Measurements from ENCODE around the gene ZKSCAN2. TPM values are rescaled to one million over a fixed set of nuclear protein-coding genes. Genes with fewer than 3 reads are reported as not detected.

The ZKSCAN2 gene
- total RNA-seq, 1 experiment from 2014 or later, result 16.4 TPM

DNA sequence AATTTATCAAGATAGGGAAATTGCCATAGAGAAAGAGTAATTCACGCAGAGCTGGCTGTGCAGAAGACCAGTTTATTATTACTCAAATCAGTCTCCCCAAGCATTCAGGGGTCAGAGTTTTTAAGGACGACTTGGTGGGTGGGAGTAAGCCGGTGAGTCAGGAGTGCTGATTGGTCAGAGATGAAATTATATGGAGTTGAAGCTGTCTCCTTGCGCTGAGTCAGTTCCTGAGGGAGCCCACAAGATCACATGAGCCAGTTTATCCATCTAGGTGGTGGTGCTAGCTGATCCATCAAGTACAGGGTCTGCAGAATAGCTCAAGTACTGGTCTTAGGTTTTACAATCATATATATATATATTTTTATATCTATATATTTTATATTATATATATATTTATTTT, 46.9 kb downstream of the ZKSCAN2 start:
- BruUV-seq (replicated peaks), result no TSS peak
- H3K4me3 ChIP-seq (ENCODE audit: low read depth, low read length, poor library complexity, severe bottlenecking), result no peak overlapping the region
- peak; percentile 29 for DNase-seq (ENCODE audit: low spot score)
- H3K9me3 ChIP-seq (ENCODE audit: low read depth, low read length, poor library complexity, severe bottlenecking), result no peaks in the 10 kb centered on the region
- ChIA-PET CTCF (interaction anchor here (0.6 to 1.0 kb wide), 2 partner anchors 13 to 15 kb away, joined by 5 to 8 read pairs; no protein-coding TSS in a partner anchor), POLR2A (ENCODE audit: low non-redundant PET) (no interaction called here)
- TF ChIP-seq, protein P1, sequence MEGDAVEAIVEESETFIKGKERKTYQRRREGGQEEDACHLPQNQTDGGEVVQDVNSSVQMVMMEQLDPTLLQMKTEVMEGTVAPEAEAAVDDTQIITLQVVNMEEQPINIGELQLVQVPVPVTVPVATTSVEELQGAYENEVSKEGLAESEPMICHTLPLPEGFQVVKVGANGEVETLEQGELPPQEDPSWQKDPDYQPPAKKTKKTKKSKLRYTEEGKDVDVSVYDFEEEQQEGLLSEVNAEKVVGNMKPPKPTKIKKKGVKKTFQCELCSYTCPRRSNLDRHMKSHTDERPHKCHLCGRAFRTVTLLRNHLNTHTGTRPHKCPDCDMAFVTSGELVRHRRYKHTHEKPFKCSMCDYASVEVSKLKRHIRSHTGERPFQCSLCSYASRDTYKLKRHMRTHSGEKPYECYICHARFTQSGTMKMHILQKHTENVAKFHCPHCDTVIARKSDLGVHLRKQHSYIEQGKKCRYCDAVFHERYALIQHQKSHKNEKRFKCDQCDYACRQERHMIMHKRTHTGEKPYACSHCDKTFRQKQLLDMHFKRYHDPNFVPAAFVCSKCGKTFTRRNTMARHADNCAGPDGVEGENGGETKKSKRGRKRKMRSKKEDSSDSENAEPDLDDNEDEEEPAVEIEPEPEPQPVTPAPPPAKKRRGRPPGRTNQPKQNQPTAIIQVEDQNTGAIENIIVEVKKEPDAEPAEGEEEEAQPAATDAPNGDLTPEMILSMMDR (conservative IDR thresholded peaks at IDR 0.05; ENCODE audit: low read depth, low read length), result no peak
- TF ChIP-seq EZH2 (IDR thresholded peaks at IDR 0.05; ENCODE audit: borderline replicate concordance, low read depth, low read length, poor library complexity, severe bottlenecking), result no peak
- no peaks in the 10 kb centered on the region for H3K4me1 ChIP-seq (ENCODE audit: insufficient read depth, low read length, poor library complexity, severe bottlenecking)
- no peaks in the 10 kb centered on the region for H3K27me3 ChIP-seq (replicated peaks; ENCODE audit: insufficient read depth, low read depth, low read length, poor library complexity)
- intact Hi-C loops (cut with micrococcal nuclease; ENCODE audit: unreplicated experiment), result no loop called here
- H3K36me3 ChIP-seq (ENCODE audit: insufficient read depth, low read length, poor library complexity, severe bottlenecking), result no peaks in the 10 kb centered on the region
- no peak overlapping the region for H3K27ac ChIP-seq (ENCODE audit: low read depth, low read length, poor library complexity, severe bottlenecking)

DNA sequence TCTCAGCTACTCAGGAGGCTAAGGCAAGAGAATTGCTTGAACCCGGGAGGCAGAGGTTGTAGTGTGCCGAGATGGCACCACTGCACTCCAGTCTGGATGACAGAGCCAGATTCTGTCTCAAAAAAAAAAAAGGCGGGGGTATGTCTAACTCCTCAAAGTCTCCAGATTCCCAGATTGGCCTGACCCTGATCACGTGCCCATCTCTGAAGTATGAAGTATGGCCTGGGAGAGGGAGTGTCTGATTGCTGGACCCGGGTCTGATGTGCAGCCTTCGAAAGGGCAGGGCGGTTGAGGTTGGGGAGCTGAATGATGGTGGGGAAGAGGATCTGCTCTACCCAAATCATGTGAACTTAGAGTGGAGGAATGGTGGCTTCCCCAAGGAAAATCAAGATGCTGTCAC, 58.2 kb downstream of the ZKSCAN2 start:
- DNase-seq (ENCODE audit: low spot score), result no peak
- H3K27ac ChIP-seq (ENCODE audit: low read depth, low read length, poor library complexity, severe bottlenecking), result no peak overlapping the region
- TF ChIP-seq EZH2 (IDR thresholded peaks at IDR 0.05; ENCODE audit: borderline replicate concordance, low read depth, low read length, poor library complexity, severe bottlenecking), result no peak
- TF ChIP-seq, protein P1 (conservative IDR thresholded peaks at IDR 0.05; ENCODE audit: low read depth, low read length), result no peak
- H3K27me3 ChIP-seq (replicated peaks; ENCODE audit: insufficient read depth, low read depth, low read length, poor library complexity), result no peaks in the 10 kb centered on the region
- no peaks in the 10 kb centered on the region for H3K9me3 ChIP-seq (ENCODE audit: low read depth, low read length, poor library complexity, severe bottlenecking)
- no peaks in the 10 kb centered on the region for H3K36me3 ChIP-seq (ENCODE audit: insufficient read depth, low read length, poor library complexity, severe bottlenecking)
- no peaks in the 10 kb centered on the region for H3K4me1 ChIP-seq (ENCODE audit: insufficient read depth, low read length, poor library complexity, severe bottlenecking)
- intact Hi-C loops (cut with micrococcal nuclease; ENCODE audit: unreplicated experiment), result no loop called here
- no TSS peak for BruUV-seq (replicated peaks)
- H3K4me3 ChIP-seq (ENCODE audit: low read depth, low read length, poor library complexity, severe bottlenecking), result no peak overlapping the region
- ChIA-PET CTCF (no interaction called here), POLR2A (ENCODE audit: low non-redundant PET) (no interaction called here)

DNA sequence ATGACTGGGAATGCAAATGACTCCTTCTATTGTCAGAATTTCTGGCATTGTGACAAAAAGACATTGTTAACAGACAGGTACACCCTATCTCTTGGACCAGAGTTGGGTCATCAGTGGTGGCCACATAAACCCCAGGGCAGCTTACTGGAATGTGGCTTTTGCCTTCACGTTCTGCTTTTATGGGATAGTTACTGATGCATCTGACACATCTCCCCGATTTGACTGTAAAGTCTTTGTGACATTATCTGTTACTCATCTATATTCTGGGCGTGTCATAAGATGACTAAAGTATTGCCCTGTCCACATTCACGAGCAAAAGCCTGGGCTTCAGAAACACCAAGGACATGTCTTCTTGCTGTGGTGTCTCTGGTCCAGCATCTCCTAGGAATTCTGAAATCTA, 59.6 kb downstream of the ZKSCAN2 start:
- Histone ChIP-seq H3K36me3 (ENCODE audit: insufficient read depth, low read length, poor library complexity, severe bottlenecking) (no peaks in the 10 kb centered on the region), H3K4me3 (ENCODE audit: low read depth, low read length, poor library complexity, severe bottlenecking) (no peak overlapping the region), H3K4me1 (ENCODE audit: insufficient read depth, low read length, poor library complexity, severe bottlenecking) (no peaks in the 10 kb centered on the region), H3K27me3 (replicated peaks; ENCODE audit: insufficient read depth, low read depth, low read length, poor library complexity) (no peaks in the 10 kb centered on the region), H3K9me3 (ENCODE audit: low read depth, low read length, poor library complexity, severe bottlenecking) (no peaks in the 10 kb centered on the region), H3K27ac (ENCODE audit: low read depth, low read length, poor library complexity, severe bottlenecking) (no peak overlapping the region)
- TF ChIP-seq, protein P1 (conservative IDR thresholded peaks at IDR 0.05; ENCODE audit: low read depth, low read length), result no peak
- no peak for TF ChIP-seq EZH2 (IDR thresholded peaks at IDR 0.05; ENCODE audit: borderline replicate concordance, low read depth, low read length, poor library complexity, severe bottlenecking)
- POLR2A ChIA-PET (ENCODE audit: low non-redundant PET), result no interaction called here
- intact Hi-C loops (cut with micrococcal nuclease; ENCODE audit: unreplicated experiment), result no loop called here
- no peak for DNase-seq (ENCODE audit: low spot score)
- CTCF ChIA-PET, result no interaction called here
- no TSS peak for BruUV-seq (replicated peaks)

Data from A673 (cell line).